ENCODE measurements around the gene MEX3D. TPM values are rescaled to one million over a fixed set of nuclear protein-coding genes. Genes with fewer than 3 reads are reported as not detected.
"Not testable (repeated sequence)": the region's sequence is repeated elsewhere in the genome, so short reads cannot be mapped to it uniquely, and the experiment has no call there.

Gene MEX3D
- total and polyA plus RNA-seq, 8 donors: 4.9 to 90.4 (median 10.8) TPM

DNA sequence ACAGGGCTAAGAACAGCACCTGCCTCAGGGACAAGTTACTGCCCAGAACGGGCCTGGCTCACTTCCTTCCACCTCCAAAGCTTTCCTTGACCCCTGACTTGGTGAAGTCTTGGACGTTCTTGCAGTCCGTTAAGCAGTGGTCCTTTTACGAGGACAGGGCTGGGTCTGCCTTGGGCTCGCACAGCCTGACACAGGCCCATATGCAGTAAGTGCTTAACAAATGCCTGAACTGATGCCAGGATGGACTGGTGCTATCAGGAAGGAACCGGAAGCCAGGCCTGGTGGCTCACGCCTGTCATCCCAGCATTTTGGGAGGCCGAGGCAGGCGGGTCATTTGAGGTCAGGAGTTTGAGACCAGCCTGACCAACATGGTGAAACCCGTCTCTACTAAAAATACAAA lies 46.1 kb downstream of the MEX3D start:
- no peak for DNase-seq
- intact Hi-C loops (cut with DNase I; ENCODE audit: low total_unique reads): no loop called here
- H3K27ac ChIP-seq: no peak overlapping the region
- H3K4me3 ChIP-seq: no peak overlapping the region
- H3K36me3 ChIP-seq: no peaks in the 10 kb centered on the region
- TF ChIP-seq POLR2A (IDR thresholded peaks at IDR 0.05) (no peak), POLR2AphosphoS5 (IDR thresholded peaks at IDR 0.05) (no peak), EP300 (IDR thresholded peaks at IDR 0.05) (no peak)
- TF ChIP-seq, protein P1, sequence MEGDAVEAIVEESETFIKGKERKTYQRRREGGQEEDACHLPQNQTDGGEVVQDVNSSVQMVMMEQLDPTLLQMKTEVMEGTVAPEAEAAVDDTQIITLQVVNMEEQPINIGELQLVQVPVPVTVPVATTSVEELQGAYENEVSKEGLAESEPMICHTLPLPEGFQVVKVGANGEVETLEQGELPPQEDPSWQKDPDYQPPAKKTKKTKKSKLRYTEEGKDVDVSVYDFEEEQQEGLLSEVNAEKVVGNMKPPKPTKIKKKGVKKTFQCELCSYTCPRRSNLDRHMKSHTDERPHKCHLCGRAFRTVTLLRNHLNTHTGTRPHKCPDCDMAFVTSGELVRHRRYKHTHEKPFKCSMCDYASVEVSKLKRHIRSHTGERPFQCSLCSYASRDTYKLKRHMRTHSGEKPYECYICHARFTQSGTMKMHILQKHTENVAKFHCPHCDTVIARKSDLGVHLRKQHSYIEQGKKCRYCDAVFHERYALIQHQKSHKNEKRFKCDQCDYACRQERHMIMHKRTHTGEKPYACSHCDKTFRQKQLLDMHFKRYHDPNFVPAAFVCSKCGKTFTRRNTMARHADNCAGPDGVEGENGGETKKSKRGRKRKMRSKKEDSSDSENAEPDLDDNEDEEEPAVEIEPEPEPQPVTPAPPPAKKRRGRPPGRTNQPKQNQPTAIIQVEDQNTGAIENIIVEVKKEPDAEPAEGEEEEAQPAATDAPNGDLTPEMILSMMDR (IDR thresholded peaks at IDR 0.05): no peak
- H3K4me1 ChIP-seq: peaks cover 0 to 15% (median 10%) of the 10 kb centered on the region in 4 donors
- WGBS, 5 donors: 60 to 71% (median 67%) methylated on average over 10 of the region's 10 CpGs
- H3K27me3 ChIP-seq: peaks cover 7 to 79% (median 43%) of the 10 kb centered on the region in 3 donors
- H3K9me3 ChIP-seq: no peaks in the 10 kb centered on the region

DNA sequence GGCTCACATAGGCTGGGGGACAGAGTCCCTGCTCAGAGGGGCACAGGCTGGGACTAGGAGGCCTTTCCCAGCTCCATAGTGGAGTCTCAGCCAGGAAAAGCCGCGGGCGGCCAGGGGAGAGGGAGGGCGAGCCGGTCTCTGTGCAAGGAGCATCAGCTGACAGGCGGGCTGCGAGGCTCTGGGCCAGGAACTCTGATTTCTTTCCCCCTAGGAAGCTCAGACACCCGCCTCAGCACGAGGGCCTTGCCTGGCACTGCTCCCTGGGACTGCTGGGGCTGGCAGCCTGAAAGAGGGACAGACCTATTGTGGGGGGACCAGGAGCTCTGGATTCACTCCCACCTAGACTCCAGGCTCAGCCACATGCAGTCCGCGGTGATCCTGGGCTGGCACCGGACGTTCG lies 46.5 kb downstream of the MEX3D start:
- TF ChIP-seq EP300 (IDR thresholded peaks at IDR 0.05): no peak
- no peak for TF ChIP-seq POLR2A (IDR thresholded peaks at IDR 0.05)
- no peak for TF ChIP-seq POLR2AphosphoS5 (IDR thresholded peaks at IDR 0.05)
- TF ChIP-seq, protein P1 (IDR thresholded peaks at IDR 0.05): no peak
- H3K9me3 ChIP-seq: no peaks in the 10 kb centered on the region
- no peak overlapping the region for H3K27ac ChIP-seq
- H3K36me3 ChIP-seq: no peaks in the 10 kb centered on the region
- DNase-seq: no peak
- intact Hi-C loops (cut with DNase I; ENCODE audit: low total_unique reads): no loop called here
- H3K4me1 ChIP-seq: peaks cover 0 to 15% (median 10%) of the 10 kb centered on the region in 4 donors
- 62 to 75% (median 67%) methylated on average over 13 to 14 of the region's 14 CpGs for WGBS, 5 donors
- H3K4me3 ChIP-seq: no peak overlapping the region
- H3K27me3 ChIP-seq: peaks cover 7 to 79% (median 41%) of the 10 kb centered on the region in 3 donors

DNA sequence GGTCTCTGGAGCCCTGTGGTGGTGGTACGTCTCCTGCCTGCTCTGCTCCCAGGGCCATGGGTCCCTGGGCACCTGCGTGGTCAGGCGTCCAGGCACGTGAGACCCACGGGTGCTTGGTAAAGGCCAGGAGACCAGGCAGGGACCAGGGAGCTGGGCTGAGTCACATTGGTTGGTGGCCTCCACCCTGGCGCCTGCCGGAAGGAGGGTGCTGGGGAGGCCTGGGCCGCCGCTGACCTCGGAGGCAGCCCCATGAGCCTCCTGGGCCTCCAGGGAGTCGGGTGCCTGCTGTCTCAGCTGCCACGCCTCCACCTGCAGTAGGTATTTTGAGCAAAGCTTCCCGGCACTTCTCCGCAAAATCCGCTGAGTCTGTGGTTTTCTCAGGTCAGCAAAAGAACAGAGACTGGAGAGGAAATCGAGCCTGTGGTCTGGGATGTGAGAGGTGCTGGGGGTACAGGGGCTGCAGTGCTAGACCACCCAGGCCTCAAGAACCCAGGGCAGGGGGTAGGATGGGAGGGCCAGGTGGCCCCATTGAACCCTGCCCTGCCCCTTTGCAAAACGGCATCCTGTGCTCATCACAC lies 47.8 kb downstream of the MEX3D start:
- Histone ChIP-seq H3K4me3 (no peak overlapping the region), H3K4me1 (peaks cover 0 to 15% (median 10%) of the 10 kb centered on the region in 4 donors), H3K9me3 (no peaks in the 10 kb centered on the region), H3K27ac (no peak overlapping the region), H3K36me3 (no peaks in the 10 kb centered on the region), H3K27me3 (peaks cover 7 to 76% (median 27%) of the 10 kb centered on the region in 3 donors)
- intact Hi-C loops (cut with DNase I; ENCODE audit: low total_unique reads): no loop called here
- WGBS, 5 donors: 70 to 77% (median 73%) methylated on average over 12 to 17 of the region's 17 CpGs
- no peak for TF ChIP-seq POLR2AphosphoS5 (IDR thresholded peaks at IDR 0.05)
- DNase-seq: no peak

DNA sequence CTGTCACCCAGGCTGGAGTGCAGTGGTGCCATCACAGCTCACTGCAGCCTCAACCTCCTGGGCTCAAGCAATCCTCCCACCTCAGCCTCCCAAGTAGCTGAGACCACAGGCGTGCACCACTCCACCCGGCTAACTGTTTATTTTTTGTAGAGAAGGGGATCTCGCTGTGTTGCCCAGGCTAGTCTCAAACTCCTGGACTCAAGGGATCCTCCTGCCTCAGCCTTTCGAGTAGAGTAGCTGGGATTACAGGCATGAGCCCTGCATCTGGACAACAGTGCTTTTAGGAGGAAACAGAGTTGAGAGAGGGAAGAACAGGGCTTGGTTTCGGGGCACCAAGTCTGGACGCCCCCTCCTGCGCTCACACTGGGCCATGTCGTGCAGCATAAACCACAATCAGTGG lies 48.3 kb downstream of the MEX3D start:
- H3K4me3 ChIP-seq; H3K9me3 ChIP-seq; DNase-seq; H3K36me3 ChIP-seq; intact Hi-C loops (cut with DNase I; ENCODE audit: low total_unique reads); H3K27ac ChIP-seq: not testable (repeated sequence)
- peaks cover 2 to 76% (median 22%) of the 10 kb centered on the region in 3 donors for H3K27me3 ChIP-seq
- H3K4me1 ChIP-seq: peaks cover 0 to 13% (median 10%) of the 10 kb centered on the region in 4 donors
- 80 to 88% (median 81%) methylated on average over 4 to 8 of the region's 8 CpGs for WGBS, 5 donors

DNA sequence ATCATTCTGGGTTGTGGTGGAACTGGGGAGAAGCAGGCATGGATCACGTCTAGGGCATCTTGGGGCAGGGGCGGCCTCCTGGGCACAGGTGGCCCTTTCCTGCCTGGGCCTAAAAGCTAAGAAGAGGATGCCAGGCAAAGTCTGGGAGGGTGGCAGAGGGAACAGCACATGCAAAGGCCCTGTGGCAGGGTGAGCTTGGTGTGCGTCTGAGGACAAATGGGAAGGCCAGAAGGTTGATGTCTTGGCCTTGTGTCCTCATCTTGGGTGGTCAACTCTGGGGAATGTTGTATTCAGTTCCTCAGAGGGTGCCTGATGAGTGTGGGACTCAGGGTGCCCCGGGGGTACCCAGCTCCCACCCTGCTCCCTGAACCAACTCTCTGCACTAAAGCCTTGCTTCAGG lies 49.7 kb downstream of the MEX3D start:
- intact Hi-C loops (cut with DNase I; ENCODE audit: low total_unique reads): no loop called here
- H3K4me3 ChIP-seq: no peak overlapping the region
- peaks cover 2 to 76% (median 18%) of the 10 kb centered on the region in 3 donors for H3K27me3 ChIP-seq
- no peak for DNase-seq
- 75 to 96% (median 87%) methylated on average over 4 of the region's 4 CpGs for WGBS, 5 donors
- peaks cover 3 to 6% (median 5%) of the 10 kb centered on the region in 4 donors for H3K4me1 ChIP-seq
- TF ChIP-seq, protein P1 (IDR thresholded peaks at IDR 0.05): no peak
- TF ChIP-seq POLR2AphosphoS5 (IDR thresholded peaks at IDR 0.05) (no peak), EP300 (IDR thresholded peaks at IDR 0.05) (no peak), POLR2A (IDR thresholded peaks at IDR 0.05) (no peak)
- H3K36me3 ChIP-seq: no peaks in the 10 kb centered on the region
- H3K27ac ChIP-seq: no peak overlapping the region
- H3K9me3 ChIP-seq: no peaks in the 10 kb centered on the region

Measured in stomach (tissue), 9 donors.